ENCODE results near the gene UBE2D3. TPM values are rescaled to one million over a fixed set of nuclear protein-coding genes. Genes with fewer than 3 reads are reported as not detected.

The UBE2D3 gene
- total and polyA plus RNA-seq, 2 of the 4 experiments (the other 2 are of a cell fraction): 233 to 387 TPM

- no CpG with 5 or more reads among the region's 8 CpGs for WGBS, 2 experiments (ENCODE audit: extremely low coverage in 2 of 2, insufficient read length in 1 of 2)
- CTCF ChIA-PET: no interaction called here
- BruUV-seq (replicated peaks): no TSS peak
Measured at GRCh38 chr4:102847687-102848086, 20.3 kb upstream of the UBE2D3 start.

More at GRCh38 chr4:102847687-102848086, 20.3 kb upstream of the UBE2D3 start:
- no peaks in the 10 kb centered on the region for H4K20me1 ChIP-seq (ENCODE audit: insufficient read depth, low read length)
- H2BK5ac ChIP-seq (ENCODE audit: low read depth, low read length, poor library complexity, severe bottlenecking): no peak overlapping the region
- dilution Hi-C loops (cut with HindIII; ENCODE audit: low sequenced_read_pairs, unreplicated experiment) (no loop called here), in situ Hi-C loops (cut with MboI; ENCODE audit: low sequenced_read_pairs) (no loop called here), intact Hi-C loops (cut with micrococcal nuclease) (no loop called here)
- no peak overlapping the region for H3K4me3 ChIP-seq (ENCODE audit: insufficient read depth, low read depth, low read length)
- H4K8ac ChIP-seq (ENCODE audit: low read depth in 2 of 2, low read length in 2 of 2): no peak overlapping the region
- no peaks in the 10 kb centered on the region for H3K79me1 ChIP-seq (ENCODE audit: low read depth in 1 of 2, low read length in 2 of 2)
- H3K9me3 ChIP-seq (ENCODE audit: control insufficient read depth, insufficient read depth, low read length): no peaks in the 10 kb centered on the region
- H3K4ac ChIP-seq (ENCODE audit: low read depth, low read length): no peak overlapping the region
- POLR2A ChIA-PET (ENCODE audit: unreplicated experiment): no interaction called here
- DNase-seq: no peak
- no peak overlapping the region for H3K4me2 ChIP-seq (ENCODE audit: low read depth, low read length)
- no peak overlapping the region for H2AK5ac ChIP-seq (ENCODE audit: low read depth, low read length)
- H2BK120ac ChIP-seq (ENCODE audit: low read depth, low read length): no peak overlapping the region
- H3K56ac ChIP-seq (ENCODE audit: extremely low read depth, insufficient read depth, low read length): no peak overlapping the region
- ATAC-seq (ENCODE audit: low read depth): no peak
- H3K36me3 ChIP-seq (ENCODE audit: control insufficient read depth, insufficient read depth, low read length): no peaks in the 10 kb centered on the region
- H4K5ac ChIP-seq (ENCODE audit: low read depth, low read length): no peak overlapping the region
- H3K14ac ChIP-seq (replicated peaks; ENCODE audit: low read depth, low read length): no peak overlapping the region
- H2BK20ac ChIP-seq (ENCODE audit: low read depth, low read length): no peak overlapping the region
- H3K18ac ChIP-seq (ENCODE audit: low read depth, low read length): no peak overlapping the region
- no peak overlapping the region for H2AFZ ChIP-seq (replicated peaks; ENCODE audit: low read length, poor library complexity)
- H3K27ac ChIP-seq (ENCODE audit: insufficient read depth, low read length): no peak overlapping the region
- H4K91ac ChIP-seq (ENCODE audit: insufficient read depth, low read depth, low read length): no peak overlapping the region
- H3K4me1 ChIP-seq (ENCODE audit: control insufficient read depth, insufficient read depth, low read length): no peaks in the 10 kb centered on the region
- H2BK15ac ChIP-seq (ENCODE audit: low read depth, low read length): no peak overlapping the region
- no peak overlapping the region for H3K23ac ChIP-seq (ENCODE audit: low read depth, low read length)
- no peak overlapping the region for H2AK9ac ChIP-seq (replicated peaks; ENCODE audit: low read depth, low read length, poor library complexity)
- no peaks in the 10 kb centered on the region for H3K27me3 ChIP-seq (ENCODE audit: control insufficient read depth, insufficient read depth, low read length)
- TF ChIP-seq FOS (IDR thresholded peaks at IDR 0.05; ENCODE audit: low read depth, low read length): no peak
- no peaks in the 10 kb centered on the region for H3K9me1 ChIP-seq (ENCODE audit: insufficient read depth, low read length)
- no peak overlapping the region for H3K9ac ChIP-seq (ENCODE audit: low read depth, low read length)

All from IMR-90 (cell line).